GM18507 (cell line): ENCODE measurements around the gene FAM222A.

Experiments used
- DNase-seq: peaks from one replicate; pipeline ENCODE4 v3.0.0; 2011; ENCODE audit warnings: low read depth; ENCODE audit not compliant: insufficient read length; ENCODE audit errors: extremely low spot score
- FAIRE-seq: peaks from 2 replicates; lab custom pipeline; 2011; peaks lifted over from hg19 to GRCh38; lab: Jason Lieb, UNC

FAM222A gene

GRCh38 chr12:109783135-109783964 is 69.7 kb downstream of the FAM222A start:
- DNase-seq (no peak), FAIRE-seq (no peak)

GRCh38 chr12:109783965-109784244 is 70.3 kb downstream of the FAM222A start:
- no peak for DNase-seq
- FAIRE-seq: no peak

- FAIRE-seq (no peak), DNase-seq (no peak)
Measured at GRCh38 chr12:109785854-109786253, 72.2 kb downstream of the FAM222A start.

DNA sequence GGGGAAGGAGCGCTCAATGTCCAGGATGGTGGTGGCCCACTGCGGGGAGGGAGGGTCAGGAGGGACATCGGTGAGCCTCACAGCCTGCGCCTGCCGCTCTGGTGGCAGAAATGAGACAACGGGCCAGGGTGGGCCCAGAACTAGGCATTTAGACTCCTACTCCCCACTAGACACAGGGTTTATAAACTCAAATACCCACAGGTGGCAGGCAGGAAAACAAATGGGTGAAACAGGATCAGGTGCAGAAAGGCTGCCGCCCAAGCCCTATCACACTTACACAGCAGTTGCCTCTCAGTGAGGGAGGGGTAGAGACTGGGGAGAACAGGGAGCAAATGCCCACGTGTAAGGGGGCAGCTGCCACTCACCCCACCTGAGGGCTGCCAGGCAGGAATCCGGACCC is 73.2 kb downstream of the FAM222A start:
- no peak for DNase-seq
- FAIRE-seq: no peak

- FAIRE-seq: no peak
- no peak for DNase-seq
Measured at GRCh38 chr12:109789526-109790048, 76.0 kb downstream of the FAM222A start.

DNA sequence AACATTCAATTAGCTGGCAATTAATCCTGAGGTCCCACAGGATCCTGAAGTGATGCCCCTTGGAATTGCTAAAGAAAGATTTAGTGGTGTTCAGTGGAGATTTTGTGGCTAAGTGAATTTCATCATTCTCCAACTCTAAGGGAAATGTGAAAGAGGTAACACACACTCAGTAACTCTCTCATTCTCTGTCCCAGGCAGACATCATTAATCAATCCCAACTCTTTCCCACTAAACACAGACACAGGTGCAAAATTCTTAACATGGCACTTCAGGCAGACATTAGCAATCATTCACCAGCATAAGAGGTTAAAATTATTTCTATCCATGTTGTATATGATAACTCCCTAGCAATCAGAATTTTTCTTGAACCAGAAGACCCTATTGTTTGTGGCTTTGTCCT is 79.4 kb downstream of the FAM222A start:
- no peak for DNase-seq
- FAIRE-seq: no peak

- DNase-seq (no peak), FAIRE-seq (no peak)
Measured at GRCh38 chr12:109793411-109793810, 79.8 kb downstream of the FAM222A start.

- FAIRE-seq: no peak
- DNase-seq: no peak
Measured at GRCh38 chr12:109793826-109794501, 80.3 kb downstream of the FAM222A start.

DNA sequence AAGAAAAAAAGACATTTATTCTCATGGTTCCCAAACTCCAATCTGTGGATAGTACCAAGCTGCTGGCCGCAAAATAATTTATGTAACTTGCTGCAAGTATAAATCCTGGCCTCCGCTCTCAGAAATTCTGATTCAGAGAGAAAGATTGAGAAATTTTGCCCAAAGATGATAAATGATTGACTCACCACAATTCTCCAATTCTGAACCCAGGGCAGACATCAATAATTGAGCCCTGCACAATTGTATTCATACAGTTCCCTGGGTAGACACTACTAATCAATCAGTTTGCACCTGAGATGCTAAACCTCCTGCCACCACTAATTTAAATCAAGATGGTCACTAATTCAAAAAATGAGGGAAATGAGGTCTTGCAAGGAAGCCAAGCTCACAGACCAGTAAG is 81.4 kb downstream of the FAM222A start:
- no peak for FAIRE-seq
- no peak for DNase-seq

DNA sequence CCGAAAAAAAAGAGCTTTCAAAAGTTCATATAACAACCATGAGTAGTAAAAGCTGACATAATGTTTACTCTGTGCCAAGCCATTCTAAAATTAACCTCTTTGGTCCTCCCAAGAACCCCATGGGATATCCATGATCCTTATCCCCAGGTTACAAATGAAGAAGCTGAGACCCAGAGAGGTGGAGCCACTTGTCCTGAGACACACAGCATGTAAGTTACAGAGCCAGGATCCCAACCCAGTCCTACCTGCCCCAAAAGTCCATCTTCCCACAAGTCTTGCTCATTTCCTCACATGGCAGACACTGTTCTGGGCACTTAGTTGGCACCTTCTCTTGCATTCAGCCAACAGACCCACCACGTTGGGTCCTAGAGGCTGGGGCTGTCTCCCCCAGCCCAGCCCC is 82.4 kb downstream of the FAM222A start:
- FAIRE-seq (no peak), DNase-seq (no peak)

GRCh38 chr12:109797905-109798669 is 84.5 kb downstream of the FAM222A start:
- DNase-seq: no peak

GRCh38 chr12:109798691-109799090 is 85.1 kb downstream of the FAM222A start:
- DNase-seq: no peak
- no peak for FAIRE-seq

More at GRCh38 chr12:109797905-109798669, 84.5 kb downstream of the FAM222A start:
- no peak for FAIRE-seq

- DNase-seq (no peak), FAIRE-seq (no peak)
Measured at GRCh38 chr12:109800536-109800935, 86.9 kb downstream of the FAM222A start.

DNA sequence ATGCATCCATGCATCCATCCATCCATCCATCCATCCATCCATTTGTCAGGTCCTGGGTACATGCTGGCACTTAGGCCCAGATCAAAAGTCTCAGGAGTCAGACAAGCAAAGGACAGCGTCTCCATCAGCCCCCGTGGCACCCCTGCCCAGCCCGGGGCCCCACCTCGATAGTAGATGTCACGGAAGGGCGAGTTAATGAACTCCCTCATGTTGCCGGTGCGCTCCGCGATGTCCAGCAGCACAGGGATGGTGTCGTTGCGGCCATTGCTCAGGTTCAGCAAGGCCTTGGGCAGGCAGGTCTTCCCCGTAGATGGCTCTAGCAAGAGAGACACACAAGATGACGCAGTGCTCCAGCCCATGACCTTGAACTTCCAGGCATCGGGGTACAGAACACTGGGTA is 89.2 kb downstream of the FAM222A start:
- FAIRE-seq: no peak
- DNase-seq: no peak

DNA sequence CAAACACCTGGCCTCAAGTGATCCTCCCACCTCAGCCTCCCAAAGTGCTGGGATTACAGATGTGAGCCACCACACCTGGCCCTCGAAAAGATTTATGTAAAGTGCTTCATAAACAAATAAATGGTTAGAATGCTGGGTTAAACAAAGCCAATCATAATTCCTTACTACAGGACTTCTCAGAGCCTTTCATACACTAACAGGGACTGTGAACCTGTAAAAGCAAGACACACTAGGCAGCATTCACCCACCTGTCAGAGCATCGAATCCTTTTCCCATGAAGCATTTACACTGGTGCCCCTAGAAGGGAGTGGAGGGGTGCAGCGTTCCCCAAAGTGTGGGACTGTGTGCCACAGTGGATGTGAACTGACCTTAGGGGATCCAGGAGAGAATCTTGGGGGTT is 90.1 kb downstream of the FAM222A start:
- DNase-seq (no peak), FAIRE-seq (no peak)

DNA sequence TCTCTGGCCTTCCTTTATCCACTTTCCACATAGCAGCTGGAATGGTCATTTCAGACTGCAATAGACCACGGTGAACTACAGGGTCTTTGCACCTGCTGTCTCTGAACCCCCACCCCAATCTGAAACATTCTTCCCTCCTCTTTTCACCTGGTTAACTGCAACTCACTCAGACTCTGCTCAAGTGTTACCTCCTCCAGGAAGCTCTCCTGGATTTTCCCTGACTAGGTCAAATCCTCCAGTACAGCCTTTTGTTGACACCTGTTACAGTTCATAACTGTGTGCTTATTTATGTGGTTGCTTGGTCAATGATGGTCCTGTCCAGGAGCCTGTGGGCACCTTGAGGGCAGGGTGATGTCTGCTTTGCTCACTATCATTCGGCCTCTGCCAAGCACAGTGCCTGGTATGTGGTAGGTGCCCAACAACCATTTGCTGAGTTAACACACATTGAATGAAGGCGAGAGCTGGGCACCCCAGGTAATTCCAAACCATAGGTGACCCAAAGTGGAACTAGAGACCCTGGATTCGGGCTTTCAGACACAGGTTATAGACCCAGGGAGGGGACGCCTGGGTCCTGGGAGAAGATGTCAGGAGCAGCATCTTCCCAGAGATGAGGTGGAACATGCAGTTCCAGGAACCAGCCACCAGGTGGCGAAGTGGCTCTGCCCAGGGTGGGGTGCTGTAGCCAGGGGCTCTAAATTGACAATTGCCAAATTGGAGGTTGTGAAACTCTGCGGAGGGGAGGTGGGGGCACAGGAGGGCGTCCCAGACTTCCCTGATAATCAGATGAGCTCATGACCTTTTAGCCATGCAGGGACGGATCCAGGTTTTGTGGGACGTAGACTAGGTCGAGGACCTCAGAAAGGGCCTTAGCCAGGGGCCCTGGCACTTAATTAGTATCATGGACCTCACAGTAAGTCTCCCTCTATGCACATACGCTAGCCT is 91.5 kb downstream of the FAM222A start:
- FAIRE-seq (peak; percentile 82), DNase-seq (peak; percentile 59)

DNA sequence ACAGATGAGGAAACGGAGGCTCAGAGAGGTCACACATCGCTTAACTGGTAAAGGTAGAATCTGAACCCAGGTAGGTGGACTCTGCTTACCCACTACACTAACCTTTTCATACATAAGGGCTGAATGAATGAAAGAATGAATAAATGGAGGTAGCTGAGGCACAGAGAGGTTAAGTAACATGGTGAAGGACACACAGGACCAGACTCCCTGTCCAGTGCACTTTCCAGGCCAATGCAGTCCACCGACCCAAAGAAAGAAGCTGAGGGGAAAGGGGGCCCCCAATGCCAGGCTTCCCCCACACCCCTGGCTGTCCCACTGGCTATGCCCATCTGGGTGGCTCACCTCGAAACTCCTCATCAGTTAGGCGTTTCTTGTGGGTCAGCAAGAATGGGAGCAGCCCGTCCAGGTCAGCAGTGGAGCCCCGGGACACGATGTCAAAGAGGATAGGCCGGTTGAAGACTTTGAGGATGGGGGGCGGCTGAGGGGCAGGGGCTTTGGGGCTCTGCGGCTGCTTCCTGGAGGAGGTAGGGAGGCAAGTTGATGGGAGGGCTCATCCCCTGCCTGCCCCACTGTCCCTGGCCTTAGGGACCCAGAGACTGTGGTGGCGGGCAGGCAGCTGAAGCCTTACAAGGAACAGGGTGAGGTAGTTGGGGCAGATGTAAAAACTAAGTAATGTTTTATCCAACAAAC is 94.5 kb downstream of the FAM222A start:
- DNase-seq: no peak
- no peak for FAIRE-seq

DNA sequence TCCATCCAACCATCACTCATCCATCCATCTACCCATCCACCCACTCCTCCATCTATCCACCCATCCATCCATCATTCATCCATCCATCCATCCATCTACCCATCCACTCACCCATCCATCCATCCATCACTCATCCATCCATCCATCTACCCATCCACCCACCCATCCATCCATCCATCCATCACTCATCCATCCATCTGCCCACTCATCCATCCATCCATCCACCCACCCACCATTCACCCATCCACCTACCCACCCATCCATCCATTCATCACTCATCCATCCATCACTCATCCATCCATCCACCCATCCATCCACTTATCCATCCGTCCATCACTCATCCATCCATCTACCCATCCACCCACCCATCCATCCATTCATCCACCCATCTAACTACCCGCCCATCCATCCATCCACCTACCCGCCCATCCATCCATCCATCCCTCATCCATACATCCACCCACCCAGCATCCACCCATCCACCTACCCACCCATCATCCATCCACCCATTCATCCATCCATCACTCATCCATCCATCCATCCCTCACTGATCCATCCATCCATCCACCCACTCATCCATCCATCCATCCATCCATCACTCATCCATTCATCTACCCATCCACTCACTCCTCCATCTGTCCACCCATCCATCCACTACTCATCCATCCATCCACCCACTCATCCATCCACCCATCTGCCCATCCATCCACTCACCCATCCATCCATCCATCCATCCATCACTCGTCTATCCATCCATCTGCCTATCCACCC is 95.4 kb downstream of the FAM222A start:
- FAIRE-seq: no peak

More for the DNA sequence above, 95.4 kb downstream of the FAM222A start:
- no peak for DNase-seq
